HG03521 (cell line): ENCODE results near the gene SEZ6L.

Source experiments
- ATAC-seq: cut with Tn5 transposase; IDR thresholded peaks from one replicate; pipeline ENCODE4 v1.9.1; 2021; ENCODE audit warnings: mild to moderate bottlenecking, moderate library complexity; ENCODE audit not compliant: unreplicated experiment

Gene SEZ6L

DNA sequence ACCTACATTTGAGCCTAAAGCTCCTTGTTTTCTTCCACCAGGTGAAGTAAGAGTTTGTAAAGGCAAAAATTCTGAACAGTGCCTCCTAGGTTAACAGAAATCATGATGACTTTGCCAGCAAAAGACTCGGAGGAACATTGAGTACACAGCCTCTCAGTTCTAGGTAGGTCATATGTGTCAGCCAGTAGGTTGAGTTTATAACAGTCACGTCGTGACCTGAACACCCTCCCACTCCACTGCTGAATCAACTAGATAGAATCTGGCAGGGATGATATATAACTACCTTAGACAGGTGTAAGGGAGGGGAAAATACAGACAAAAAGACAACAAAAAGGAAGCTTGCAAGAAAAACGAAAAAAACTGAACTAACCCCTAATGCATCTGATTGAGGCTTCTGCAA lies 247.0 kb downstream of the SEZ6L start:
- ATAC-seq: no peak

DNA sequence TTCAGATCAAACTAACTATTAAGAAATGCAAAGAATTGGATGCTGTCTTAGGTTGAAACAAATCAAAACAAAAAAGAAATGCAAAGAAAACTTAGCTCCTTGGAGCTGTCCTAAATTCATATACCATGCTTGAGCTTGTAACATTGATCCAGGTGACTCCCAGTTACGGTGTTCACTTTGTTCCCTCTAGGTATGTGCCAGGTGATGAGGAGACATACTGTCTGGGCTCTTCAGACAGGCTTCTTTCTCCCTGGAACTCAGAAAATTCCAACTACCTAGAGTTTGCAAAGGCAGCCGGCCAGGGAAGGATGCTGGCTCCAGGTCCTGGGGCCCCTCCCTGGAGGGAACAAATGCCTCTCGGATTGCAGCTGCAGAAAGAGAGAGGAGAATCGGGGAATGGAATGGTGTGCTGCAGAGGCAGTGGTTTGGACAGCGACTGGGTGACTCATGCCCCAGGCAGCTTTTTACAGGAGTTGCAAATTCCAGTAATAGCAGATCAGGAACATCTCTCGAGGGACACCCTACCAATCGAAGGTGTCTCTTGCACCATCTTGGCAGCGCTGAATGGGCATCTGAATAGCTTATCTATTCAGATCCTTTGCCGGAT lies 247.5 kb downstream of the SEZ6L start:
- no peak for ATAC-seq

DNA sequence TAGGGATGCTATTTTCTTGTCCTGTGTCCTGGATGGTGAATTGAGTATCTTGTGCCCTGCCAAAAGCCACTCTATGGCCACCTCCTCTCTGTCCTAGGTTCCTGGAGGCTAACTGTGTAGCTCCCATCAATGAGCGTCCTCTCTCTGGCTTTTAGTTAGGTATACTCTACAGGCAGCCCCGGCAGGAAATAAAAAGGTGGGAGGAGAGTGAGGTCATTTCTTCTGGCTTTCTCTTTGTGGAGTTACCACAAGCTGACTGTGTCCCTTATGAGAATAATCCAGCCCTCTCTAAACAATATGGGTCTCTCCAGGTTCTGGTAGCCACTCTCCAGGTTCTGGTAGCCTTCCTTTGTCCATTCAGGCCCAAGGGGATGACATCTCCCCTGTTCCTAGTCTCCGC lies 248.1 kb downstream of the SEZ6L start:
- no peak for ATAC-seq

DNA sequence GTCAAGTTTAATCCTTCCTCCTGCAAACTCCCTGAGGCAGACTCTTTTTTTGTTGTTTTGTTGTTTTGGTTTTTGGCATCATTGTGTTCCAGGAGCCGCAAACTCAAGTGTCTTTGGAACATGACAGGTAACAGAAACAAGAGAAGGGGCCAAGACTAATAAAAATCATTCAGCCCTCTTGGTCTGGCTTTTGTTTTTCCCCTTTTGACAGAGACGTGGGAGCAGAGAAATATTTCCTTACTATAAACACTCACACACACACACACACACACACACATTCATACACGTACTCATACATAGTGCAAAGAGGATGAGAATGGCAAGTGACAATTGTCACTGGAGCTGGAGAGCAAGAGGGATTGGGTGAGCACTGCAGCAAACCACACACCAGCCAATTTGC lies 249.4 kb downstream of the SEZ6L start:
- no peak for ATAC-seq

DNA sequence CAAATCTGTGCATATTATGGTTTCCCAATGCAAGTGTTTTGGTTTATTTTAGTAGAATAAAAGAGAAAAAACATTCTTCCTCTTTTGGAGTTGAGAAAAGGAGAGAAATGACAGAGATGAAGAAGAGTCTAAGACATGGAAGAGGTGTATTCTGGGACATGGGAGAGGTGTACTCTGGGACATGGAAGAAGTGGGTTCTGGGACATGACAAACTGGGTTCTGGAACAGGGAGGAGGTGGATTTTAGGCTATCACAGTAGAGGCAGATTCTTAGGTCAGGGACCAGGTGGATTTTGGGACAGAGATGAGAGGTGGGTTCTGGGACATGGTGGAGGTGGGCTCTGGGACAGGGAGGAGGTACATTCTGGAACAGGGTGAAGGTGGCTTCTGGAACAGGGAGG lies 257.7 kb downstream of the SEZ6L start:
- no peak for ATAC-seq

DNA sequence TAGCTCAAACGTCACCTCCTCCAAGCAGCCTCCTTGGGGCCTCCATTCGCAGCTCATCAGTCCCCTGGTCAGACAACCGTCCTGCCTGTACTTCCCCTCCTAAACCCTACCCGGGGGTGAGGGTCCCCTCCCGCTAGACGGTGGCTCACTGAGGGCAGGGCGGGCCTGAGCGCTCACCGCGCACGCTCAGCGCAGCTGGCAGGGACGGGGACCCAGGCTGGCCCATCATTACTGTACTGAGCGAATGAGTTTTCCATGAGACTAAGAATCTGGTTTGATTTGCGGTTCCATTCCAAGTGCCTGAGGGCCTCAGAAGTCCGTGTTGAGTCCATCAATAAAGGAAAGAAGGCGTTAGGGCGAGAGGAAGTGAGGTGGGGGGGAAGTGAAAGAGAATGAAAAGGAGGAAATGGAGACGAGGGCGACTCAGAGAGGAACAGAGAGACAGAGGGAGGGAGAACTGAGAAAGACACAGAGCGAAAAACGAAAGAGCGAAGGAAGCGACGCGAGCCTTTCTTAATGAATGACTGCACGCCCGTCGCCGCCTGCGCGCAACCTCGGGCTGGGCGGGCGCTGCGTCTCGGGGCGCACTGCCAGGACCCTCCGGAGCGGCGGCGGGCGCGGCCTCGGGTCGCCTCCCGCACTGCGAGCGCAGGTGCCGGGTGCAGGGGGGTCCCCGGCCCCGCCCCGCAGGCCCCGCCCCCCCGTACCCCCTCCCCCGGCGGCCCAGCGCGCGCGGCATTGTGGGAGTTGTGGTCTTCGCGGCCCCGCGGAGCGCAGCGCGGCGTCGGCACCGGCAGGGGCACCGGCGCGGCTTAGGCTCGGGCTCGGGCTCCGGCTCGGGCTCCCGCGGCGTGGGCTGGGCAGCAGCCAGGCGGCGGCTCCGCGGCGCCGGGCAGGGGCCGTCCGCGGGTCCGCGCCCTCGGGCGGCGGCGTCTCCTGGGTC lies 259.5 kb downstream of the SEZ6L start, which contains the start of gene ASPHD2:
Gene ASPHD2 (plus strand): TSS at position 746 of the 943 bp plus-strand sequence. CDS start 4,356 bp downstream, outside the sequence.
- peak; percentile 74 for ATAC-seq

DNA sequence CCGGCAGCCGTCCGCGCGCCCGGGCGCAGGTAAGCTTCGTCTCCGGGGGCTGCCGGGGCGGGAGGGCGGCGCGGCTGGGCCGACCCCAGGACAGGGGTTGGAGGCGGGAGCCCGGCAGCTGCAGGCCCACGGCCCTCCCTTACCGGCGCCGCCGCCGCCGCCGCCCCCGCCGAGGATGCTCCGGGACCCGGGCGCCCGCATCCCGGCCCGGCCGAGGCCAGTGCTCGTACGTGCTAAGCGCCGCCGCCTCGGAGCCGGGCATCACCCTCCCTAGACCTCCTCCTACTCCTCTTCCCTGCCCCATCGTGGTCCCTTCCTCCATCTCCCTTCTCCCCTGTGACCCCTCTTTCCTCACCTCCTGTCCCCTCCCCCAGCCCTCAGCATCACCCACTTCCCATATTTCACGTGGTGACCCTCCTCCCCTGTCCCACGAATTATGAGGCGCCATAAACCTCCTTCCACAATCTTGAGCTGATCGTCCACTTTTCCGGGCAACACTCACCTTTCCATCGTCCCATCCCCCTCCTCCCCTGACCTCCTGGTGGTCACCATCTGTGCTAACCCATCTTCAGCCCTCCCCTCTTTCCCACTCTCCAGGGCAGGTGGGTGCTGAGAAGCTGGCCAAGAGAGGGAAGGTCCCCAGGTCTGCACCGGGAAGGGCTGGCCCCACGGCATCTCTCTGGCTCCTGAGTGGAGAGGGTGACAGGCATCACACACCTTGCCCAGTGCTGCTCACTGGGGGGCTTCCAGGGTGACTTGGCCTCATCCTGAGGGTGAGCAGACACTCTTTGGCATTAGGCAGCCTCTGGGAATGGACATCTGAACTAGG lies 260.4 kb downstream of the SEZ6L start:
- peak; percentile 6 for ATAC-seq

DNA sequence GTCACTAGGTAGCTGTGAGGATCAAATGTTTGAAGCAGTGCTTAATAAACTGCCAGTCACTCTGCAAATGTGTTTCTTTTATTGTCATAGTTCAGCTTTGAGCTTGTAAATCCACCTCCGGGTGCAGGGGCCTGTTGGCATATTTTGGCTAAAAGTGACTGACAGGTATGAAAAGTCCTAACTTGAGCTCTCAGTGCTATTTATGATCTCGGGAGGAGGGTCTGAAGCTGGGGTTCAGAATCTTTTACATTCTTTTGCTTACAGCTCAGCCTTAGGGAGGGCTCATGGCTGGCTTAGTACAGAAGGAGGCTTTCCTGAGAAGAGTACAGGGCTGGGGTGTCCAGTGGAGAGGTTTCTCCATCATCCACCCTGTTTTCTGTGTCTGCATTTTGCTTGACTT lies 261.3 kb downstream of the SEZ6L start:
- ATAC-seq: no peak

DNA sequence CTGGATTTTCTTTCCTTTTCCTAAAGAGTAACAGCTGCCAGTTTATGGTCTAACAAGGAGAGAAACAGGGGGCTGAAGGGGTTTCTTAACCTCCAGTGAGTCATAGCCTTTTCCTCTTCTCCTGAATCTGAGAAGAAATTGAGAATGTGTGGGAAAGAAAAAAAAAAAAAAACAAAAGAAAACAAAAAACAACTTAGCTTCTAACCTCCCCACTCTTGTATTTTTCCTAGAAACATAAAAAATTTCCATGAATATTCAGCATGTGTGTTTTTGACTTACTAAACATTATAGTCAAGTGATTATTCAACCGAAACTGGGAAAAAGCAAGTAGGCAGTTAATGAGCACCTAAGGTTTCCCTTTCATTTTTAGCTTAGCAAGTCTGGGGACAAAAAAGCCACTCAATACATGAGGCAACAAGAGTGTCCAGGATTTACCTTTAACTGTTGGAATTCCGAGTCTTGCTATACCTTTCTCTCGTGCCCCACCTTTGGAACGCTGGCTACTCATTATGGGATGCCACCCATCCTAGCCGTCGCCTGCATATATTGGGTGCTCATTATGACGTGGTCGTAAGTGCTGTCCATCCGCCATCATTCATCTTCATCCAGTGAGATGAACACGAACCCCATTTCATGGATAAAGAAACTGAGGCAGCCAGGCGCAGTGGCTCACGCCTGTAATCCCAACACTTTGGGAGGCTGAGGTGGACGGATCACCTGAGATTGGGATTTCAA lies 262.2 kb downstream of the SEZ6L start:
- no peak for ATAC-seq

DNA sequence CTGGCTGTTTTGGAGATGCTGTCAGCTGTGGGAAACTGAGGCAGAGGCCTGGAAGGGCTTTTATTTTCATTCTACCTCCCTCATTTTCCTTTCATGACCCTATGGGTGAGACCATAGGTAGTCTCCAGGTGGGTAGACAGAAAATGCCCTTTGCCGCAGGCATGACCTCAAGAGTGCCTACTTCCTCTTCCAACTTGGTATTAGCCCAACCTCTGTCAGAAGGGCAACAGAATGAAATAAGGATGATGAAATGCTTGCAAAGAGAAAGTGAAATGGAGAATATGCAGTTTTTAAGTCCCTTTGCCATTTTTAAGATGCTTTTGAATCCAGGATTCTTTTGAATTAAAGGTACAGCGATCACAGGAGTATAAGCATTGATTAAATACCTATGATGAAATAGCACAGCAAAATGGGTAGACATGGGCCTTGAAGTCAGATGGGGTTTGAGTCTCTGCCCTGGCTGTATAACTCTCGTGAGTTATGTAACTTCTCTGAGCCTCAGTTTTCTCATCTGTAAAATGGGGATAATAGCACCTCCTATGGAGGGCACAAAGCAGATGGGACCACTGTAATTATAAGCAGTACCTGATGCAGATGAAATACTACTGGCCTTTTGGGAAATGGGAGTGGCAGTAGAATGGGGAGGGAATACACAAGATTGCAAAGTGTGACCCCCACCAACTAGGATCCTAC lies 263.5 kb downstream of the SEZ6L start:
- no peak for ATAC-seq
